ENCODE results near the gene PDZD2. TPM values are rescaled to one million over a fixed set of nuclear protein-coding genes. Genes with fewer than 3 reads are reported as not detected.

The PDZD2 gene
- total and polyA plus RNA-seq, 2 experiments from 2014 or later = 8.3 to 16.9 TPM

DNA sequence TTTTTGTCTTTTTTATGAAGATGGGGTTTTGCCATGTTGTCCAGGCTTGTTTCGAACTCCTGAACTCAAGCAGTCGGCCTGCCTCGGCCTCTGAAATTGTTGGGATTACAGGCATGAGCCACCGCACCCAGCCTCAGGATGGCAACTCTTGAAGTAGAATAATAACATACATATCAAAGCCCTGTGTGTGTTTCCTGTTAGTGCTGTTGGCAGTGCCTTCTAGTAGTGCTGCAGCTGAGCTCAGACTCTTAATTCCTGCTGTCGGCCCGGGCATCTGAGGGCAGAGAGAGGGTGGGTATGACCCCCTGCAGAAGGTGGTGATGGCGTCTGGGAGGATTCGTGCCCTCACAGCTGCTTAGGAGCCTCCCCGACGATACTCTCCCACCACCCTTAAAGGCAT, 227.2 kb downstream of the PDZD2 start (continued):
- TF ChIP-seq, protein P1, sequence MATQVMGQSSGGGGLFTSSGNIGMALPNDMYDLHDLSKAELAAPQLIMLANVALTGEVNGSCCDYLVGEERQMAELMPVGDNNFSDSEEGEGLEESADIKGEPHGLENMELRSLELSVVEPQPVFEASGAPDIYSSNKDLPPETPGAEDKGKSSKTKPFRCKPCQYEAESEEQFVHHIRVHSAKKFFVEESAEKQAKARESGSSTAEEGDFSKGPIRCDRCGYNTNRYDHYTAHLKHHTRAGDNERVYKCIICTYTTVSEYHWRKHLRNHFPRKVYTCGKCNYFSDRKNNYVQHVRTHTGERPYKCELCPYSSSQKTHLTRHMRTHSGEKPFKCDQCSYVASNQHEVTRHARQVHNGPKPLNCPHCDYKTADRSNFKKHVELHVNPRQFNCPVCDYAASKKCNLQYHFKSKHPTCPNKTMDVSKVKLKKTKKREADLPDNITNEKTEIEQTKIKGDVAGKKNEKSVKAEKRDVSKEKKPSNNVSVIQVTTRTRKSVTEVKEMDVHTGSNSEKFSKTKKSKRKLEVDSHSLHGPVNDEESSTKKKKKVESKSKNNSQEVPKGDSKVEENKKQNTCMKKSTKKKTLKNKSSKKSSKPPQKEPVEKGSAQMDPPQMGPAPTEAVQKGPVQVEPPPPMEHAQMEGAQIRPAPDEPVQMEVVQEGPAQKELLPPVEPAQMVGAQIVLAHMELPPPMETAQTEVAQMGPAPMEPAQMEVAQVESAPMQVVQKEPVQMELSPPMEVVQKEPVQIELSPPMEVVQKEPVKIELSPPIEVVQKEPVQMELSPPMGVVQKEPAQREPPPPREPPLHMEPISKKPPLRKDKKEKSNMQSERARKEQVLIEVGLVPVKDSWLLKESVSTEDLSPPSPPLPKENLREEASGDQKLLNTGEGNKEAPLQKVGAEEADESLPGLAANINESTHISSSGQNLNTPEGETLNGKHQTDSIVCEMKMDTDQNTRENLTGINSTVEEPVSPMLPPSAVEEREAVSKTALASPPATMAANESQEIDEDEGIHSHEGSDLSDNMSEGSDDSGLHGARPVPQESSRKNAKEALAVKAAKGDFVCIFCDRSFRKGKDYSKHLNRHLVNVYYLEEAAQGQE (IDR thresholded peaks at IDR 0.05; ENCODE audit: unreplicated experiment) = no peak

DNA sequence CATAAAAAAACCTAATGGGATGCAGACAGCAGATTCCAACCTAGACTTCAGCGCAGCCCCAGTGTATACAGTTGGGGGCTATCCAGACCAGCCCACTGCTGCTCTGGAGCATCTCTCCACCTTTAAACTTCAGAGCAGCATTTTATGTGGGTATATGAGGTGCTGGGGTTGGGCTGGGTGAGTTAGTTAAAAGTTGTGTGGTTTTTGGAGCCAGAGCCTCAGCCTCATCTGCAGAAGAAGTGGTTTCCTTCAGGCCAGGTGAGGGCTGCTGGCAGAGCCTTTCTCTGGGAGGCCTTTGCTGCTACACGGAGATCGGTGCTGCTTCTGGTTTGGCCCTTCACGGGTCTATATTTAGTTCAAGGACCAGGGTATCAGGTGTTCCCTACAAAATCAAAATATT, 228.3 kb downstream of the PDZD2 start:
- Mint-ChIP-seq H3K27me3 (ENCODE audit: insufficient read depth, low read depth, poor library complexity) (peaks cover 11% of the 10 kb centered on the region), H3K36me3 (ENCODE audit: low read depth) (no peaks in the 10 kb centered on the region), H3K27ac (no peak overlapping the region), H3K4me3 (no peak overlapping the region), H3K9me3 (no peaks in the 10 kb centered on the region; the same call in 2 of the 3 replicates), H3K4me1 (peaks cover 15% of the 10 kb centered on the region; the same call in 2 of the 3 replicates)
- no peak overlapping the region for H2AFZ ChIP-seq
- H3F3A ChIP-seq (replicated peaks; ENCODE audit: low read depth) = no peaks in the 10 kb centered on the region
- no peaks in the 10 kb centered on the region for H3K27me3 ChIP-seq (ENCODE audit: insufficient read depth)
- TF ChIP-seq POLR2AphosphoS5 (IDR thresholded peaks at IDR 0.05; ENCODE audit: low read depth) (no peak), NANOG (IDR thresholded peaks at IDR 0.05; ENCODE audit: borderline replicate concordance) (no peak), ZNF331 (CRISPR knock-in tag; IDR thresholded peaks at IDR 0.05; ENCODE audit: low read depth) (no peak), STAT1 (IDR thresholded peaks at IDR 0.05; ENCODE audit: unreplicated experiment) (no peak), EZH2phosphoT487 (IDR thresholded peaks at IDR 0.05; ENCODE audit: unreplicated experiment) (no peak), CREB1 (CRISPR knock-in tag; IDR thresholded peaks at IDR 0.05; ENCODE audit: low read depth) (no peak)
- TF ChIP-seq, protein P1 (IDR thresholded peaks at IDR 0.05; ENCODE audit: unreplicated experiment) = no peak
- no peak overlapping the region for H3K27ac ChIP-seq (ENCODE audit: low read depth)
- DNase-seq (ENCODE audit: low spot score) = no peak
- H3K4me3 ChIP-seq = no peak overlapping the region
- H3K79me2 ChIP-seq (replicated peaks; ENCODE audit: insufficient read depth) = peaks cover 17% of the 10 kb centered on the region
- H4K20me1 ChIP-seq (replicated peaks; ENCODE audit: insufficient read depth) = no peaks in the 10 kb centered on the region; the same call in 1 of the 2 replicates
- no peaks in the 10 kb centered on the region for H3K36me3 ChIP-seq (ENCODE audit: insufficient read depth)
- ATAC-seq = no peak
- peaks cover 14% of the 10 kb centered on the region for H3K4me1 ChIP-seq (ENCODE audit: insufficient read depth)
- no peaks in the 10 kb centered on the region for H3K9me2 ChIP-seq (ENCODE audit: insufficient read depth)
- H3K4me2 ChIP-seq = no peak overlapping the region

Data from GM23338 (cell line).